ENCODE results near the gene GDI1.
"Not testable (repeated sequence)": the region's sequence is repeated elsewhere in the genome, so short reads cannot be mapped to it uniquely, and the experiment has no call there.

GDI1 gene

GRCh38 chrX:154436983-154437752 lies at the start of gene GDI1:
Gene GDI1 (plus strand): TSS chrX:154437154. CDS start chrX:154437255, 101 bp downstream.
- DNase-seq (ENCODE audit: low read depth): peak; percentile 43
- peak within 1 kb of the TSS; percentile 57 for H3K4me3 ChIP-seq (ENCODE audit: low read length)
- TF ChIP-seq, protein P1, sequence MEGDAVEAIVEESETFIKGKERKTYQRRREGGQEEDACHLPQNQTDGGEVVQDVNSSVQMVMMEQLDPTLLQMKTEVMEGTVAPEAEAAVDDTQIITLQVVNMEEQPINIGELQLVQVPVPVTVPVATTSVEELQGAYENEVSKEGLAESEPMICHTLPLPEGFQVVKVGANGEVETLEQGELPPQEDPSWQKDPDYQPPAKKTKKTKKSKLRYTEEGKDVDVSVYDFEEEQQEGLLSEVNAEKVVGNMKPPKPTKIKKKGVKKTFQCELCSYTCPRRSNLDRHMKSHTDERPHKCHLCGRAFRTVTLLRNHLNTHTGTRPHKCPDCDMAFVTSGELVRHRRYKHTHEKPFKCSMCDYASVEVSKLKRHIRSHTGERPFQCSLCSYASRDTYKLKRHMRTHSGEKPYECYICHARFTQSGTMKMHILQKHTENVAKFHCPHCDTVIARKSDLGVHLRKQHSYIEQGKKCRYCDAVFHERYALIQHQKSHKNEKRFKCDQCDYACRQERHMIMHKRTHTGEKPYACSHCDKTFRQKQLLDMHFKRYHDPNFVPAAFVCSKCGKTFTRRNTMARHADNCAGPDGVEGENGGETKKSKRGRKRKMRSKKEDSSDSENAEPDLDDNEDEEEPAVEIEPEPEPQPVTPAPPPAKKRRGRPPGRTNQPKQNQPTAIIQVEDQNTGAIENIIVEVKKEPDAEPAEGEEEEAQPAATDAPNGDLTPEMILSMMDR (IDR thresholded peaks at IDR 0.05; ENCODE audit: insufficient read depth, low read depth, low read length, missing control alignments): no peak

- H3K4me3 ChIP-seq (ENCODE audit: low read length); DNase-seq (ENCODE audit: low read depth): not testable (repeated sequence)
Measured at GRCh38 chrX:154388094-154388493, 48.9 kb upstream of the GDI1 start.

GRCh38 chrX:154388649-154389048 lies 48.3 kb upstream of the GDI1 start:
- H3K4me3 ChIP-seq (ENCODE audit: low read length); DNase-seq (ENCODE audit: low read depth): not testable (repeated sequence)

- DNase-seq (ENCODE audit: low read depth); H3K4me3 ChIP-seq (ENCODE audit: low read length): not testable (repeated sequence)
Measured at GRCh38 chrX:154389812-154390747, 46.9 kb upstream of the GDI1 start.

DNA sequence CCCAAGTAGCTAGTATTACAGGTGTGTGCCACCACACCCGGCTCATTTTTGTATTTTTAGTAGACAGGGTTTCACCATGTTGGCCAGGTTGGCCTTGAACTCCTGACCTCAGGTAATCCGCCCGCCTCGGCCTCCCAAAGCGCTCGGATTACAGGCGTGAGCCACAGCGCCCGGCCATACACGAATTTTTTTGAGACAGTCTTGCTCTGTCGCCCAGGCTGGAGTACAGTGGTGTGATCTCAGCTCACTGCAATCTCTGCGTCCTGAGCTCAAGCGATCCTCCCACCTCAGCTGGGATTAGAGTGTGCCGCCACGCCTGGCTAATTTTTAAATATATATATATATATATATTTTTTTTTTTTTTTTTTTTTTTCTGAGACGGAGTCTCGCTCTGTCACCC lies 40.6 kb upstream of the GDI1 start:
- not testable (repeated sequence) for DNase-seq (ENCODE audit: low read depth); H3K4me3 ChIP-seq (ENCODE audit: low read length)

DNA sequence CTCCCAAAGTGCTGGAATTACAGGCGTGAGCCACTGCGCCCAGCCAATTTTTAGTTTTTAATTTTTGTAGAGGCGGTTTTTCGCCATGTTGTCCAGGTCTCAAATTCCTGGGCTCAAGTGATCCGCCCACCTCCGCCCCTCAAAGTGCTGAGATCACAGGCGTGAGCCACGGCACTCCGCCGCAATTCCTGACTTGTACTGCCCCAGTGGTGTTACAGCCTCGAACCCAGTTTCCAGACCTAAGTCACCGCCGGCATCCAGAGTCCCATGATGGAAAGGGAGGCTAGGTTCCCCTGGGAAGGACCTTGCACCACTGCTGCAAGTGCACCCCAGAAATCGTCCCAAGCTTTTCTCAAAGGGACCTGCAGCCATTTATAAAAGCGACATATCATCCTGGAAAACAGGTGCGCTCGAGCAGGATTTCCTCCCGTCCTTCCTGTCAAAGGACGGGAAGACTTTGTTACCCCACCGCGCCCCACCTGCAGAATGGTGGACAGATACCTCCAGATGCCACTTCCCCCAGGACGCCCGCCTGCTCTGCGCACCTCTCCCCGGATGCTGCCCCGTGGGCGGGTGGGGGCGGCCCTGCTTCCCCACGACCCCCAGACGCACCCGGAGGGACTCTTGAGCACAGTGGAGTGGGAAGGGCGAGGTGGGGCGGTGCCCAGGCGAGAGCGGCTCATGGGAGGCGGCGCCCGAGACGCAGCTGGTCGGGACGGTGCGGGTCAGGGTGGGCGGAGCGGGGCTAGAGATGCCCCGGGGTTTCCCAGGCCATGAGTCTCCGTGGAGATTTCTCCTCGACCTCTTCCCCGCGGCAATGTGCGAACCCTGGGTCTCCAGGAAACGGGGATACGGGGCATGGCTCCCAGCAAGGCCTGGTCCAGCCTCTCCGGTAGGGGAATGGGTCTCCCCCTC lies 39.7 kb upstream of the GDI1 start:
- TF ChIP-seq, protein P1 (IDR thresholded peaks at IDR 0.05; ENCODE audit: insufficient read depth, low read depth, low read length, missing control alignments): no peak
- H3K4me3 ChIP-seq (ENCODE audit: low read length): peak overlapping the region; percentile 84
- peak; percentile 63 for DNase-seq (ENCODE audit: low read depth)

GRCh38 chrX:154397888-154398667 lies 38.9 kb upstream of the GDI1 start, which contains the start of gene RPL10:
Gene RPL10 (plus strand): TSS chrX:154398377. CDS start chrX:154398520, 143 bp downstream.
- peak within 1 kb of the TSS; percentile 84 for H3K4me3 ChIP-seq (ENCODE audit: low read length)
- TF ChIP-seq, protein P1 (IDR thresholded peaks at IDR 0.05; ENCODE audit: insufficient read depth, low read depth, low read length, missing control alignments): no peak
- peak; percentile 95 for DNase-seq (ENCODE audit: low read depth)
